ENCODE data around the gene NME7. TPM values are rescaled to one million over a fixed set of nuclear protein-coding genes. Genes with fewer than 3 reads are reported as not detected.

NME7 gene
- total RNA-seq, 1 experiment from 2014 or later = 36.5 TPM

DNA sequence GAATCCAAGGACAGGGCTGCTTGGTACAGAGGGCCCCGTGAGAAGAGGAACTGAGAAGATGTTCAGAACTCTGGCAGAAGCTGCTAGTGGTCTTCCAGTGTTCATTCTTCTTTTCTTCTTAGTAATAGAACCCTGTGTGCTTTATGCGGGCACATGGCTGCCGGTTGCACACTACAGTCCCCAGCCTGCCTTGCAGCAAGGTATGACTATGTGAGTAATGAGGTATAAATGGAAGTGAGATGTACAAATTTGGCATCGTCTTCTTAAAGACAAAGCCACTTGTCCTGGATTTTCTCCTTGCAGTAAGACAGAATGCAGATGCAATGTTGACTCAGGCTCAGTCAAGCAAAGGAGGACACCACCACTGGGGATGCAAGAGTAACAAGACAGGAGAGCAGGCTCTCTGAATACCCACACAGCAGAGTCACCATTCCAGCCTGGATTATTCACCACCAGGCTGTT lies 276.1 kb downstream of the NME7 start:
- H3K27me3 Mint-ChIP-seq (ENCODE audit: insufficient read depth, unreplicated experiment) = no peaks in the 10 kb centered on the region
- ChIA-PET CTCF (interaction anchor here (0.6 to 1.1 kb wide), 2 partner anchors 11 to 18 kb away, joined by 3 to 4 read pairs; no protein-coding TSS in a partner anchor), POLR2A (interaction anchor here (1.1 to 1.2 kb wide), 2 partner anchors 10 to 16 kb away, joined by 3 read pairs; no protein-coding TSS in a partner anchor)
- TF ChIP-seq, protein P1, sequence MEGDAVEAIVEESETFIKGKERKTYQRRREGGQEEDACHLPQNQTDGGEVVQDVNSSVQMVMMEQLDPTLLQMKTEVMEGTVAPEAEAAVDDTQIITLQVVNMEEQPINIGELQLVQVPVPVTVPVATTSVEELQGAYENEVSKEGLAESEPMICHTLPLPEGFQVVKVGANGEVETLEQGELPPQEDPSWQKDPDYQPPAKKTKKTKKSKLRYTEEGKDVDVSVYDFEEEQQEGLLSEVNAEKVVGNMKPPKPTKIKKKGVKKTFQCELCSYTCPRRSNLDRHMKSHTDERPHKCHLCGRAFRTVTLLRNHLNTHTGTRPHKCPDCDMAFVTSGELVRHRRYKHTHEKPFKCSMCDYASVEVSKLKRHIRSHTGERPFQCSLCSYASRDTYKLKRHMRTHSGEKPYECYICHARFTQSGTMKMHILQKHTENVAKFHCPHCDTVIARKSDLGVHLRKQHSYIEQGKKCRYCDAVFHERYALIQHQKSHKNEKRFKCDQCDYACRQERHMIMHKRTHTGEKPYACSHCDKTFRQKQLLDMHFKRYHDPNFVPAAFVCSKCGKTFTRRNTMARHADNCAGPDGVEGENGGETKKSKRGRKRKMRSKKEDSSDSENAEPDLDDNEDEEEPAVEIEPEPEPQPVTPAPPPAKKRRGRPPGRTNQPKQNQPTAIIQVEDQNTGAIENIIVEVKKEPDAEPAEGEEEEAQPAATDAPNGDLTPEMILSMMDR (IDR thresholded peaks at IDR 0.05; ENCODE audit: unreplicated experiment) = no peak
- H3K27ac Mint-ChIP-seq (ENCODE audit: low read depth, unreplicated experiment) = no peak overlapping the region
- no peak for DNase-seq (ENCODE audit: unreplicated experiment)
- H3K36me3 Mint-ChIP-seq (ENCODE audit: insufficient read depth, unreplicated experiment) = no peaks in the 10 kb centered on the region
- no peaks in the 10 kb centered on the region for H3K4me1 Mint-ChIP-seq (ENCODE audit: insufficient read depth, unreplicated experiment)
- no TSS peak for BruUV-seq (replicated peaks)
- H3K9me3 Mint-ChIP-seq (ENCODE audit: unreplicated experiment) = no peaks in the 10 kb centered on the region
- no peak overlapping the region for H3K4me3 Mint-ChIP-seq (ENCODE audit: unreplicated experiment)
- intact Hi-C loops (cut with micrococcal nuclease) = no loop called here

DNA sequence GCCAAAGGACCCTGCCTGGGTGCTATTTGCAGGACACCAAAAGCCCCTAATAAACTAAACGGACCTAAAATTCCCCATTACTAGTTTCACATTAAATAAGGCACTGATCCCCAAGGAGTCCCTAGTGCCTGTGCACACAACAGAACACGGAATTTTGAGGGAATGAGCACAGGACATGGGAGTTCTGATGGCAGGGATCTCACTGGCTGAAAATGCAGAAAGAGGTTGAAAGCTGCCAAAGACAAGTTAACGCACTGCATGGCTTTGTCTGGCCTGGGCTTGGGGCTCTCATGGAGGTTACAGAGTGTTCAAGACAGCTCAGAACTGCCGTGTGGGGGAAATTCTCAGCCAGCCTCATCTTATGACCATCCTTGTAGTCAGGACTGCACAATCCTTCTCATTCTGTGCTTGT lies 276.7 kb downstream of the NME7 start:
- Mint-ChIP-seq H3K36me3 (ENCODE audit: insufficient read depth, unreplicated experiment) (no peaks in the 10 kb centered on the region), H3K9me3 (ENCODE audit: unreplicated experiment) (no peaks in the 10 kb centered on the region), H3K27ac (ENCODE audit: low read depth, unreplicated experiment) (no peak overlapping the region), H3K4me3 (ENCODE audit: unreplicated experiment) (no peak overlapping the region), H3K4me1 (ENCODE audit: insufficient read depth, unreplicated experiment) (no peaks in the 10 kb centered on the region), H3K27me3 (ENCODE audit: insufficient read depth, unreplicated experiment) (no peaks in the 10 kb centered on the region)
- DNase-seq (ENCODE audit: unreplicated experiment) = no peak
- TF ChIP-seq, protein P1 (IDR thresholded peaks at IDR 0.05; ENCODE audit: unreplicated experiment) = no peak
- no TSS peak for BruUV-seq (replicated peaks)
- intact Hi-C loops (cut with micrococcal nuclease) = no loop called here
- POLR2A ChIA-PET = interaction anchor here (1.1 kb wide), 1 partner anchor 10 kb away, joined by 3 read pairs; no protein-coding TSS in a partner anchor
- CTCF ChIA-PET = interaction anchor here (1.0 to 1.6 kb wide), 2 partner anchors 43 to 487 kb away, joined by 3 read pairs; no protein-coding TSS in a partner anchor

DNA sequence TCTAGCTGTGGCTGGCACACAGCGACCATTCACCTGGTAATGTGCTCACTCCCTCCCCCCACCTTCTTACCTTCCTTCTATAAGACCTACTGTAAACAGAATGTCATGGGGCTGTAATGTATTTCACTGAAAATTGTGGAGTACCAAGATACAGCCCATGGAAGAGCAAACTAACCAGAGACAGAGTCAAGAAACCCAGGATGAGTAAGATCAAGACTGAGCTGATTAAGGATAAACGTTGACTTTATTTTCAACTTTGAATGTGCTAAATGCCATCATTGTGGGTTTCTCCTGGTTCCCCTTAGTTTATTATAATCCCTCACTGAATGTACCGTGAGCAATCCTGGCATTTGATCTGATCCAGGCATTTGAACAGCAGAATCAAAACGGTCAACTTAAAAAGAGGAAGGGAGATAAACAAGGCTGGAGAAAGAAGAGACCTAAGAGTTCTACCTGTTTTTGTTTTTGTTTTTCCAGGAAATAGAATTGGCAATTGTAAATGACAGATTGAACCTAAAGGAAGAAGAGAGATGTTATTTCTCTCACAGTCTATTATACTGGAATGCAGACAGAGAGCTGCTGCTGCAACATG lies 277.2 kb downstream of the NME7 start:
- ChIA-PET CTCF (interaction anchor here (0.6 to 1.6 kb wide), 5 partner anchors 11 to 487 kb away, joined by 3 read pairs; no protein-coding TSS in a partner anchor), POLR2A (interaction anchor here (1.1 kb wide), 1 partner anchor 9 kb away, joined by 3 read pairs; no protein-coding TSS in a partner anchor)
- H3K27ac Mint-ChIP-seq (ENCODE audit: low read depth, unreplicated experiment) = no peak overlapping the region
- TF ChIP-seq, protein P1 (IDR thresholded peaks at IDR 0.05; ENCODE audit: unreplicated experiment) = no peak
- BruUV-seq (replicated peaks) = no TSS peak
- no peaks in the 10 kb centered on the region for H3K9me3 Mint-ChIP-seq (ENCODE audit: unreplicated experiment)
- no peak for DNase-seq (ENCODE audit: unreplicated experiment)
- no peaks in the 10 kb centered on the region for H3K27me3 Mint-ChIP-seq (ENCODE audit: insufficient read depth, unreplicated experiment)
- H3K4me3 Mint-ChIP-seq (ENCODE audit: unreplicated experiment) = no peak overlapping the region
- no peaks in the 10 kb centered on the region for H3K4me1 Mint-ChIP-seq (ENCODE audit: insufficient read depth, unreplicated experiment)
- no peaks in the 10 kb centered on the region for H3K36me3 Mint-ChIP-seq (ENCODE audit: insufficient read depth, unreplicated experiment)
- intact Hi-C loops (cut with micrococcal nuclease) = no loop called here

DNA sequence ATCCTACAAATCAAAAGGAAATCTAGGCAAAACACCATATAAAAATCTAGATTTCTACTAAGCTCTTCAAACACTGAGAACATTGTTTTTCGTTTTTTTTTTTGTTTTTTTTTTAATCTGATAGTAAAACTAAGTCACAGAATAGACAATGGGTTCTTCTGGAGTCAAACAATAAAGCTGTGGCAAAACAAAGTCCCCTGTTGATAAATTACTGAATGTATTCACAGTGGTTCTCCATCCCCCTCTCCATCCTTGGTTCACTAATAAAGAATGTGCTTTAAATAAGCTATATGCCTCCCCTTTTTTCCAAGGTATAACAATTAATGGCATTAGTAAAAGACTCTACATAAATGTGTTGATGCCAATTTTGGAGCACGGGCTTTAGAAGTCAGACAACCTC lies 277.8 kb downstream of the NME7 start:
- POLR2A ChIA-PET = no interaction called here
- H3K9me3 Mint-ChIP-seq (ENCODE audit: unreplicated experiment) = no peaks in the 10 kb centered on the region
- TF ChIP-seq, protein P1 (IDR thresholded peaks at IDR 0.05; ENCODE audit: unreplicated experiment) = no peak
- H3K27ac Mint-ChIP-seq (ENCODE audit: low read depth, unreplicated experiment) = no peak overlapping the region
- BruUV-seq (replicated peaks) = no TSS peak
- intact Hi-C loops (cut with micrococcal nuclease) = no loop called here
- no peak overlapping the region for H3K4me3 Mint-ChIP-seq (ENCODE audit: unreplicated experiment)
- H3K4me1 Mint-ChIP-seq (ENCODE audit: insufficient read depth, unreplicated experiment) = no peaks in the 10 kb centered on the region
- H3K27me3 Mint-ChIP-seq (ENCODE audit: insufficient read depth, unreplicated experiment) = no peaks in the 10 kb centered on the region
- CTCF ChIA-PET = interaction anchor here (0.6 to 1.6 kb wide), 6 partner anchors 10 to 495 kb away, joined by 3 to 5 read pairs (median 3); no protein-coding TSS in a partner anchor
- H3K36me3 Mint-ChIP-seq (ENCODE audit: insufficient read depth, unreplicated experiment) = no peaks in the 10 kb centered on the region
- DNase-seq (ENCODE audit: unreplicated experiment) = no peak

All from MCF 10A (cell line).